ENCODE measurements around the gene NUF2.
"Not testable (repeated sequence)": the region's sequence is repeated elsewhere in the genome, so short reads cannot be mapped to it uniquely, and the experiment has no call there.

NUF2 gene

DNA sequence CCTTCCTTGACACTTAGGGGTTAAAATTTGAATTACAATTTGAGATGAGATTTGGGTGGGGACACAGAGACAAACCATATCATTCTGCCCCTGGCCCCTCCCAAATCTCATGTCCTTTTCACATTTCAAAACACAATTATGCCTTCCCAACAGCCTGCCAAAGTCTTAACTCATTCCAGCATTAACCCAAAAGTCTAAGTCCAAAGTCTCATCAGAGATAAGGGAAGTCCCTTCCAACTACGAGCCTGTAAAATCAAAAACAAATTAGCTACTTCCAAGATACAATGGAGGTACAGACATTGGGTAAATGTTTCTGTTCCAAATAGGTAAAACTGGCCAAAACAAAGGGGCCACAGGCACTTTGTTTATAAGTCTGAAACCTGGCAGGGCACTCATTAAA, 28.3 kb upstream of the NUF2 start:
- H3K14ac ChIP-seq (ENCODE audit: low read length); H3K79me1 ChIP-seq (ENCODE audit: low read length); H3K27ac ChIP-seq (ENCODE audit: low read depth, low read length); H2BK120ac ChIP-seq (ENCODE audit: insufficient read depth, low read length, poor library complexity); H2BK12ac ChIP-seq (ENCODE audit: low read length); H3K4me2 ChIP-seq (ENCODE audit: low read length); H3K4me1 ChIP-seq (ENCODE audit: control insufficient read depth in 1 of 2, insufficient read depth in 2 of 2, low read length in 2 of 2); H4K12ac ChIP-seq (ENCODE audit: low read depth, low read length); H3K27me3 ChIP-seq (ENCODE audit: insufficient read depth, low read length); H3K4ac ChIP-seq (ENCODE audit: low read depth, low read length); H3K9me3 ChIP-seq (ENCODE audit: insufficient read depth, low read depth, low read length); H2AFZ ChIP-seq (ENCODE audit: insufficient read depth, low read length, poor library complexity); H3K23ac ChIP-seq (ENCODE audit: low read length); H2AK5ac ChIP-seq (ENCODE audit: low read length); H3K36me3 ChIP-seq (ENCODE audit: control insufficient read depth in 1 of 2, insufficient read depth in 2 of 2, low read length in 2 of 2); DNase-seq; H3K9ac ChIP-seq (ENCODE audit: low read length); H3K4me3 ChIP-seq (ENCODE audit: low read depth, low read length); H3K18ac ChIP-seq (ENCODE audit: low read length); H3K79me2 ChIP-seq (ENCODE audit: control insufficient read depth, insufficient read depth, low read length, poor library complexity); H4K8ac ChIP-seq (ENCODE audit: low read depth, low read length); H2BK5ac ChIP-seq (ENCODE audit: low read depth, low read length, poor library complexity); H4K91ac ChIP-seq (ENCODE audit: low read depth, low read length): not testable (repeated sequence)
- WGBS (ENCODE audit: extremely low coverage, insufficient coverage, insufficient read length): no CpG with 5 or more reads among the region's 1 CpG

DNA sequence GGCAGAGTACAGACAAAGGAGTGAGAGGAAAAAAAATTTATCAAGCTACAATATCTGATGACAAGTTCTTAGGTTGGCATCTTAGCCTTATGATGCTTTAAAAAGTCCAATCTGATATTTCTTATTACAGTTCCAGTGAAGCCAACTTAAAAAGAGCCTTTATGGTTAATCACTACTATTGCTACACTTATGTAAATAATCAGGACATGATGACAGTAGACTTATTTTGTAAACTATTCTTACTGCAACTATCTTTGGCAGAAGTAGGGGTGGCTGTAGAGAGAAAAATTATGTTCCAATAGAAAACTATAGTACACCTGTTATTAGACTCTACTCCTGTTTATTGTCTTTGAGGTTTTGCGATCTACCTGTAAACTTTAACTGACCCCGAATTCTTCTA, 25.8 kb upstream of the NUF2 start:
- H2BK12ac ChIP-seq (ENCODE audit: low read length): no peak overlapping the region
- no peak overlapping the region for H3K4me2 ChIP-seq (ENCODE audit: low read length)
- H2AFZ ChIP-seq (ENCODE audit: insufficient read depth, low read length, poor library complexity): no peak overlapping the region
- no peak overlapping the region for H3K18ac ChIP-seq (ENCODE audit: low read length)
- H3K4ac ChIP-seq (ENCODE audit: low read depth, low read length): no peak overlapping the region
- H3K9me3 ChIP-seq (ENCODE audit: insufficient read depth, low read depth, low read length): no peaks in the 10 kb centered on the region
- no peaks in the 10 kb centered on the region for H3K79me1 ChIP-seq (ENCODE audit: low read length)
- no peaks in the 10 kb centered on the region for H3K79me2 ChIP-seq (ENCODE audit: control insufficient read depth, insufficient read depth, low read length, poor library complexity)
- no CpG with 5 or more reads among the region's 2 CpGs for WGBS (ENCODE audit: extremely low coverage, insufficient coverage, insufficient read length)
- no peak overlapping the region for H2BK5ac ChIP-seq (ENCODE audit: low read depth, low read length, poor library complexity)
- no peak overlapping the region for H2AK5ac ChIP-seq (ENCODE audit: low read length)
- H3K27me3 ChIP-seq (ENCODE audit: insufficient read depth, low read length): no peaks in the 10 kb centered on the region
- H3K9ac ChIP-seq (ENCODE audit: low read length): no peak overlapping the region
- H4K12ac ChIP-seq (ENCODE audit: low read depth, low read length): no peak overlapping the region
- no peak overlapping the region for H4K91ac ChIP-seq (ENCODE audit: low read depth, low read length)
- no peak overlapping the region for H3K23ac ChIP-seq (ENCODE audit: low read length)
- H3K36me3 ChIP-seq (ENCODE audit: control insufficient read depth in 1 of 2, insufficient read depth in 2 of 2, low read length in 2 of 2): no peaks in the 10 kb centered on the region
- no peak overlapping the region for H4K8ac ChIP-seq (ENCODE audit: low read depth, low read length)
- H3K27ac ChIP-seq (ENCODE audit: low read depth, low read length): no peak overlapping the region
- no peak for DNase-seq
- no peak overlapping the region for H2BK120ac ChIP-seq (ENCODE audit: insufficient read depth, low read length, poor library complexity)
- H3K4me1 ChIP-seq (ENCODE audit: control insufficient read depth in 1 of 2, insufficient read depth in 2 of 2, low read length in 2 of 2): no peaks in the 10 kb centered on the region
- no peak overlapping the region for H3K14ac ChIP-seq (ENCODE audit: low read length)
- no peak overlapping the region for H3K4me3 ChIP-seq (ENCODE audit: low read depth, low read length)

DNA sequence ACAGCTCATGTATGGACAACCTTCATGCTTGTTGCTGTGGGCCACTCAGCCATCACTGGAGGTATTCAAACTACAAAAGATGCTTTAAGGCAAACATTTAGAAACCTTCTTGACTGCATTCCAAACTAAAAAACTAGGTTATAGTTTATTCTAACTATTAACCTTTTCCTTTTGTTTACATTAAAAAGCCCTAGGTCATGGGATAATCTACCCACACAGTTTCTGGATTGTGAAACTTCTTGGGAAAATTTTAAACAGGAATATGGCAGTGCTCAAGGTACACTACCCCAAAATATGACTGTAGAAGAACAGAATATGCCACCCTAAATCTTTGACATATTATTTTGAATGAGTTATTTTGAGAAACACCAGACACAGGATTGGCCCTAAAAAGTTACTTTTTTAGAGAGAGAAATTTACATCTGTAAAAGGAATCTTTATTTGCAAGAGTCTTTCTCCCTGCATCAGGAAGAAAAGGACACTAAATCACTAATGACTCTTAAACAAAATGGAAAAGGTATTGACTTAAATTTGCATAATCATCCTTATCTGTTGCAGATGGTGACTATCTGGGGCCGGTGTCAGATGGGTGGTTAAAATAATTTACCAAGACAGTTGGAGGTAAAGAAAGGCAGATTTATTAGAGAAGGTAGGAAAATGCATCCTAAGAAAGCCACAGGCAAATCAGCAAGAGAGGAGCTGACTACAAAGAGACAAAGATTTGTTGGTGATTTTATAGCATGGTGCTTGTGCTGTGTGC, 25.1 kb upstream of the NUF2 start:
- WGBS (ENCODE audit: extremely low coverage, insufficient coverage, insufficient read length): no CpG with 5 or more reads among the region's 1 CpG
- H2AFZ ChIP-seq (ENCODE audit: insufficient read depth, low read length, poor library complexity): no peak overlapping the region
- H3K9me3 ChIP-seq (ENCODE audit: insufficient read depth, low read depth, low read length): no peaks in the 10 kb centered on the region
- no peak overlapping the region for H2BK5ac ChIP-seq (ENCODE audit: low read depth, low read length, poor library complexity)
- no peak overlapping the region for H3K9ac ChIP-seq (ENCODE audit: low read length)
- no peak for DNase-seq
- H3K36me3 ChIP-seq (ENCODE audit: control insufficient read depth in 1 of 2, insufficient read depth in 2 of 2, low read length in 2 of 2): no peaks in the 10 kb centered on the region
- no peak overlapping the region for H3K4me3 ChIP-seq (ENCODE audit: low read depth, low read length)
- no peak overlapping the region for H3K18ac ChIP-seq (ENCODE audit: low read length)
- no peak overlapping the region for H4K12ac ChIP-seq (ENCODE audit: low read depth, low read length)
- H3K4ac ChIP-seq (ENCODE audit: low read depth, low read length): no peak overlapping the region
- H2BK12ac ChIP-seq (ENCODE audit: low read length): no peak overlapping the region
- H3K23ac ChIP-seq (ENCODE audit: low read length): no peak overlapping the region
- H4K8ac ChIP-seq (ENCODE audit: low read depth, low read length): no peak overlapping the region
- no peak overlapping the region for H4K91ac ChIP-seq (ENCODE audit: low read depth, low read length)
- H3K4me2 ChIP-seq (ENCODE audit: low read length): no peak overlapping the region
- no peaks in the 10 kb centered on the region for H3K27me3 ChIP-seq (ENCODE audit: insufficient read depth, low read length)
- H2AK5ac ChIP-seq (ENCODE audit: low read length): no peak overlapping the region
- no peak overlapping the region for H3K14ac ChIP-seq (ENCODE audit: low read length)
- H3K4me1 ChIP-seq (ENCODE audit: control insufficient read depth in 1 of 2, insufficient read depth in 2 of 2, low read length in 2 of 2): no peaks in the 10 kb centered on the region
- no peaks in the 10 kb centered on the region for H3K79me1 ChIP-seq (ENCODE audit: low read length)
- no peaks in the 10 kb centered on the region for H3K79me2 ChIP-seq (ENCODE audit: control insufficient read depth, insufficient read depth, low read length, poor library complexity)
- no peak overlapping the region for H2BK120ac ChIP-seq (ENCODE audit: insufficient read depth, low read length, poor library complexity)
- H3K27ac ChIP-seq (ENCODE audit: low read depth, low read length): no peak overlapping the region

DNA sequence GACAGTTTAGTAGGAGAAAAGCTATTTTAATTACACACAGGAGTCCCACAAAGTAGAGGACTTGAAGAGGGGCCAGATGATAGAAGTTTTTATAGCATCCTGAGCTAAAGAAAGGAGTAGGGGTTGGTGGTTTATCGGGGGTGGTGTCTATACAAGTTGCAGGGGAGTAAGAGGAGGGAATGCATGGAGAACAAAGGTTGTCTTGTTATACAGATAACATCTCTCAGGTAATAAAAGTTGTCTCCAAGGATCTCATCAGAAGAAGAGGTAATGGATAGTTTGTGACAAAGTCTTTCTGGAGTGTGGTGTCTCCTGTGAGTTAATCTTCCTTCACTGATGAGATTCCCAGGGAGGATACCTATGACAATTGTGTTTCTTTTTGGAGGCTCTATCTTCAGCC, 23.4 kb upstream of the NUF2 start:
- Histone ChIP-seq H3K18ac (ENCODE audit: low read length) (no peak overlapping the region), H2AK5ac (ENCODE audit: low read length) (no peak overlapping the region), H3K9ac (ENCODE audit: low read length) (no peak overlapping the region), H2BK12ac (ENCODE audit: low read length) (no peak overlapping the region), H3K4ac (ENCODE audit: low read depth, low read length) (no peak overlapping the region), H2BK120ac (ENCODE audit: insufficient read depth, low read length, poor library complexity) (no peak overlapping the region), H3K9me3 (ENCODE audit: insufficient read depth, low read depth, low read length) (no peaks in the 10 kb centered on the region), H3K27ac (ENCODE audit: low read depth, low read length) (no peak overlapping the region), H3K4me3 (ENCODE audit: low read depth, low read length) (no peak overlapping the region), H3K79me1 (ENCODE audit: low read length) (no peaks in the 10 kb centered on the region), H2AFZ (ENCODE audit: insufficient read depth, low read length, poor library complexity) (no peak overlapping the region), H2BK5ac (ENCODE audit: low read depth, low read length, poor library complexity) (no peak overlapping the region), H3K79me2 (ENCODE audit: control insufficient read depth, insufficient read depth, low read length, poor library complexity) (no peaks in the 10 kb centered on the region), H4K91ac (ENCODE audit: low read depth, low read length) (no peak overlapping the region), H3K4me1 (ENCODE audit: control insufficient read depth in 1 of 2, insufficient read depth in 2 of 2, low read length in 2 of 2) (no peaks in the 10 kb centered on the region), H3K27me3 (ENCODE audit: insufficient read depth, low read length) (no peaks in the 10 kb centered on the region), H3K23ac (ENCODE audit: low read length) (no peak overlapping the region), H4K8ac (ENCODE audit: low read depth, low read length) (no peak overlapping the region), H3K36me3 (ENCODE audit: control insufficient read depth in 1 of 2, insufficient read depth in 2 of 2, low read length in 2 of 2) (no peaks in the 10 kb centered on the region), H4K12ac (ENCODE audit: low read depth, low read length) (no peak overlapping the region), H3K4me2 (ENCODE audit: low read length) (no peak overlapping the region), H3K14ac (ENCODE audit: low read length) (no peak overlapping the region)
- no peak for DNase-seq
- no CpG with 5 or more reads among the region's 1 CpG for WGBS (ENCODE audit: extremely low coverage, insufficient coverage, insufficient read length)
